DMS 273 (cell line): ENCODE measurements around the gene SDR9C7.
"Not testable (repeated sequence)": the region's sequence is repeated elsewhere in the genome, so short reads cannot be mapped to it uniquely, and the experiment has no call there.

Experiments used
- DNase-seq: peaks from one replicate; lab custom pipeline; 2025; ENCODE audit not compliant: unreplicated experiment; lab: John Stamatoyannopoulos, UW

The SDR9C7 gene

DNA sequence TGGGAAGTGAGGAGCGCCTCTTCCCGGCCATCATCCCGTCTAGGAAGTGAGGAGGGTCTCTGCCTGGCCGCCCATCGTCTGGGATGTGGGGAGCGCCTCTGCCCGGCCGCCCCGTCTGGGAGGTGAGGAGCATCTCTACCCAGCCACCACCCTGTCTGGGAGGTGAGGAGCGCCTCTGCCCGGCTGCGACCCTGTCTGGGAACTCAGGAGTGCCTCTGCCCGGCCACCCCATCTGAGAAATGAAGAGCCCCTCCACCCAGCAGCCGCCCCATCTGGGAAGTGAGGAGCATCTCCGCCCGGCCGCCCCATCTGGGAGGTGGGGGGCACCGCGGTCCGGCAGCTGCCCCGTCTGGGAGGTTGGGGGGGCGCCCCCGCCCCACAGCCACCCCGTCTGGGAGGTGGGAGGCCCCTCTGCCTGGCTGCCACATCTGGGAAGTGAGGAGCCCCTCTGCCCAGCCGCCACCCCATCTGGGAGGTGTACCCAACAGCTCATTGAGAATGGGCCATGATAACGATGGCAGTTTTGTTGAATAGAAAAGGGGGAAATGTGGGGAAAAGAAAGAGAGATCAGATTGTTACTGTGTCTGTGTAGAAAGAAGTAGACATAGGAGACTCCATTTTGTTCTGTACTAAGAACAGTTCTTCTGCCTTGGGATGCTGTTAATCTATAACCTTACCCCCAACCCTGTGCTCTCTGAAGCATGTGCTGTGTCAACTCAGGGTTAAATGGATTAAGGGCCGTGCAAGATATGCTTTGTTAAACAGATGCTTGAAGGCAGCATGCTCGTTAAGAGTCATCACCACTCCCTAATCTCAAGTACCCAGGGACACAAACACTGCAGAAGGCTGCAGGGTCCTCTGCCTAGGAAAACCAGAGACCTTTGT lies 54.7 kb downstream of the SDR9C7 start:
- DNase-seq, result not testable (repeated sequence)

DNA sequence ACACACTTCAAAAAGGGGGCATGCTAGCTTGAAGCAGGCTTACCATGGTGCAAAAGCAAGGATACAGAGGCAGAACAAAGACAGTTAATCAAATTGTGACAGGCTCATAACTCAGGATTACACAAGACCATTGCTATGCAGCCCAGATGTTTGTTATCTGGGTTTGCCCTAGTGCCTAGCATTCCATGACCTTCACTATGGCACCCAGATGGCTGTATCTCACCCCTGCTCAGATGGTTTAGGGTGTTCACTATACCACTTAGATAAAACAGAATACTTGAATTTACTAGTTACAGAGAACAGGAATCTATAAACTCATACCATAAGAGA lies 56.2 kb downstream of the SDR9C7 start:
- DNase-seq, result no peak

DNA sequence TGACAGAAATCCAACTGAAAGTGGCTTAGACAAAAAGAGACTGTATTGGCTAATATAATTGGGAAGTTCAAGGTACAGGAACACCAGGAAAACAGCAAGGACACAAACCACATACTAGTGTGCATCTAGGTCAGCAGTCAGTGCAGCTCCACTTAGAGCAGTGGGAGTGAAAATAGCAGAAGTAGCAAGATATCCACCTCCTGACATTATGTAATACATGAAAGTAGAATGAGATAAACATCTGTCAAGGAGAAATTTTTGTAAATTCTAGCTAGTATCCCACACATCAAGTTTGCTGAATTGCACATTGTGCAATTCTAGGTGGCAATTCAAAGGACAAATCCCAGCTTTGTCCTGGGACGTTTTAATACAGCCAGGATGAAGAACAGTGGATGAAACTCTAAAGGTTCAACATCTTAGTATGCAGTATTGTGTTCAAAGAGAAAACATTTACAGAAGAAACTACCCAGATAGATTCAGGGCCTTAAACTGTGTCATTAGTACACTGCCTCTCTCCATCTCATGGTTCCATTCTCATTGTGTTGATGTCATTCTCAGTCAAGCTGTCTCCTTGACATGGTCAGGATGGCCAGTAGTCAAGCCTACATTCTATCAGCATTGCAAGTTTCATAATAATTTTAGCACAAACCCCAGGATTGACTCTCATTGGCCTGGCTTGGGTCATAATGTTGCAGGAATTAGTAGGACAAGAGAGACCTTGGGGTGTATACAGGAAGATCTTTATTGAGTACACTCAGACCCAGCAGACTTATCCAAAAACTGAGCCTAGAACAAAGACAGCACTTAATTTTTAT lies 56.8 kb downstream of the SDR9C7 start:
- no peak for DNase-seq

DNA sequence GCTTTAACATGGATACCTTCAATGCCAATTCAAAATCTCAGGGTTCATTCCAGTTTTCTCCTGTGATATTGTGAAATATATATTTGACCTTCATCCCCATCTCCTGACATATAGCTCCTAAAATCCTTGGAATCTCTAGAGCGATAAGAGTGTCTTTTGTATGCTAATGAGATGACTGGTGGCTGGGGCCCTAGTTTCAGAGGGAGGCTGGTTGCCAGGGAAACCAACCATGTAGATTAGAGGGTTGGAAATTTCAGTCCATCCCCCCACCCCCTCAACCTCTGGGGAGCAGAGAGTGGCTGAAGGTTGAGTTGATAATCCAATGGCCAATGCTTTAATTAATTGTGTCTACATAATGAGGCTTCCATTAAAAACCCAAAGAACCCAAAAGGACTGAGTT lies 59.4 kb downstream of the SDR9C7 start:
- DNase-seq, result no peak

DNA sequence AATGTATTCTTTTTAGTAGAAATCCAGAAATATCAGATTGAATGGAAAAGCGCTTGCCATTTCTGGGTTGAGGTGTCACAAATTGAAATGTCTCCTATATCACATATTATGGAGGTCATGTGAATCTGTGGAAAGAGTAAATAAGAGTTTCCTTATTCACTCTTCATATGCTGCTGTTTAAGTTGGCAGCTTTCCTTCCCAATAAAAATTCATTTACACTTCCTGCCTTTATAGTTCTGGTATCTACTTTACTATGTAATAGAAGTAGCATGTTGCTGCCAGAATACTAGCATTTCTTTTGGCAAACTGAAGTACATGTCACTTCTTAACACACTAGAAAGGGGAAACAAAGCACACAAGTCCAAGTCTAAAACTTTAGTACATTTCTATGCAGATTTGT lies 60.8 kb downstream of the SDR9C7 start:
- no peak for DNase-seq
